ENCODE data around the gene MB.

MB gene

GRCh38 chr22:35611200-35611890, 5.8 kb downstream of the MB start:
- FAIRE-seq = peak; percentile 71
- no peak for TF ChIP-seq POLR2AphosphoS5 (IDR thresholded peaks at IDR 0.05; ENCODE audit: low read depth, low read length)
- no peak for TF ChIP-seq TAF1 (IDR thresholded peaks at IDR 0.05; ENCODE audit: low read depth, low read length)
- no peak for TF ChIP-seq POLR2A (IDR thresholded peaks at IDR 0.05; ENCODE audit: low read depth, low read length)

GRCh38 chr22:35610741-35611140, 6.4 kb downstream of the MB start:
- FAIRE-seq = no peak
- TF ChIP-seq POLR2AphosphoS5 (IDR thresholded peaks at IDR 0.05; ENCODE audit: low read depth, low read length) (no peak), SPI1 (IDR thresholded peaks at IDR 0.05; ENCODE audit: low read depth, low read length) (no peak), POLR2A (IDR thresholded peaks at IDR 0.05; ENCODE audit: low read depth, low read length) (no peak), POU2F2 (IDR thresholded peaks at IDR 0.05; ENCODE audit: low read depth, low read length) (no peak), PAX5 (IDR thresholded peaks at IDR 0.05; ENCODE audit: insufficient read depth, low read length, severe bottlenecking) (no peak), TAF1 (IDR thresholded peaks at IDR 0.05; ENCODE audit: low read depth, low read length) (no peak)
- no peak for DNase-seq (ENCODE audit: insufficient read length, low spot score)

More at GRCh38 chr22:35611200-35611890, 5.8 kb downstream of the MB start:
- no peak for DNase-seq (ENCODE audit: insufficient read length, low spot score)

- TF ChIP-seq SPI1 (IDR thresholded peaks at IDR 0.05; ENCODE audit: low read depth, low read length) (no peak), TAF1 (IDR thresholded peaks at IDR 0.05; ENCODE audit: low read depth, low read length) (no peak), POU2F2 (IDR thresholded peaks at IDR 0.05; ENCODE audit: low read depth, low read length) (no peak)
- DNase-seq (ENCODE audit: insufficient read length, low spot score) (no peak), FAIRE-seq (no peak)
Observed at GRCh38 chr22:35609761-35610160, 7.4 kb downstream of the MB start.

GRCh38 chr22:35609261-35609660, 7.9 kb downstream of the MB start:
- no peak for FAIRE-seq

GRCh38 chr22:35608088-35608487, 9.0 kb downstream of the MB start:
- FAIRE-seq (no peak), DNase-seq (ENCODE audit: insufficient read length, low spot score) (no peak)
- TF ChIP-seq TAF1 (IDR thresholded peaks at IDR 0.05; ENCODE audit: low read depth, low read length) (no peak), SPI1 (IDR thresholded peaks at IDR 0.05; ENCODE audit: low read depth, low read length) (no peak), PAX5 (IDR thresholded peaks at IDR 0.05; ENCODE audit: insufficient read depth, low read length, severe bottlenecking) (no peak), POU2F2 (IDR thresholded peaks at IDR 0.05; ENCODE audit: low read depth, low read length) (no peak), POLR2AphosphoS5 (IDR thresholded peaks at IDR 0.05; ENCODE audit: low read depth, low read length) (no peak), POLR2A (IDR thresholded peaks at IDR 0.05; ENCODE audit: low read depth, low read length) (no peak)

More at GRCh38 chr22:35609261-35609660, 7.9 kb downstream of the MB start:
- no peak for TF ChIP-seq TAF1 (IDR thresholded peaks at IDR 0.05; ENCODE audit: low read depth, low read length)
- no peak for DNase-seq (ENCODE audit: insufficient read length, low spot score)

DNA sequence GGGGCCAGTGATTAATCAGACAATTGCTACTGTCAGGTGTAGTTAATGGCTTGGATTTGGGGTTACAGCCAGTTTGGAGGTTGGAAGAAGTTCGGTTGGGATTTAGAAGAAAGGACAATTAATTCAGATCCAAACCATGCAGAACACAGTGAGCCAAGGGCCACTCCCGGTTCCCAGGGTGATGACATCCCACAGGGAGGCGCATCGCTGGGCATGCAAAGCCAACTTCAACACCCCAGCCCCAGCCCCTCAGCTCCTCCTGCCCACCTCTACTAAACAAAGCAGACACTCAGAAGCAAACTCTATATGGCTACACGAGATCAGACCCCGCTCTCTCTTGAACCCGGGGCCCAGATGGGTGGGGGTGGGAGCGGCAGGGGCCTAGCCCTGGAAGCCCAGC, 10.2 kb downstream of the MB start:
- DNase-seq (ENCODE audit: insufficient read length, low spot score) = no peak
- no peak for TF ChIP-seq TAF1 (IDR thresholded peaks at IDR 0.05; ENCODE audit: low read depth, low read length)
- TF ChIP-seq POLR2A (IDR thresholded peaks at IDR 0.05; ENCODE audit: low read depth, low read length) = no peak
- no peak for TF ChIP-seq SPI1 (IDR thresholded peaks at IDR 0.05; ENCODE audit: low read depth, low read length)
- TF ChIP-seq POU2F2 (IDR thresholded peaks at IDR 0.05; ENCODE audit: low read depth, low read length) = no peak
- TF ChIP-seq POLR2AphosphoS5 (IDR thresholded peaks at IDR 0.05; ENCODE audit: low read depth, low read length) = no peak
- TF ChIP-seq PAX5 (IDR thresholded peaks at IDR 0.05; ENCODE audit: insufficient read depth, low read length, severe bottlenecking) = no peak
- FAIRE-seq = no peak

DNA sequence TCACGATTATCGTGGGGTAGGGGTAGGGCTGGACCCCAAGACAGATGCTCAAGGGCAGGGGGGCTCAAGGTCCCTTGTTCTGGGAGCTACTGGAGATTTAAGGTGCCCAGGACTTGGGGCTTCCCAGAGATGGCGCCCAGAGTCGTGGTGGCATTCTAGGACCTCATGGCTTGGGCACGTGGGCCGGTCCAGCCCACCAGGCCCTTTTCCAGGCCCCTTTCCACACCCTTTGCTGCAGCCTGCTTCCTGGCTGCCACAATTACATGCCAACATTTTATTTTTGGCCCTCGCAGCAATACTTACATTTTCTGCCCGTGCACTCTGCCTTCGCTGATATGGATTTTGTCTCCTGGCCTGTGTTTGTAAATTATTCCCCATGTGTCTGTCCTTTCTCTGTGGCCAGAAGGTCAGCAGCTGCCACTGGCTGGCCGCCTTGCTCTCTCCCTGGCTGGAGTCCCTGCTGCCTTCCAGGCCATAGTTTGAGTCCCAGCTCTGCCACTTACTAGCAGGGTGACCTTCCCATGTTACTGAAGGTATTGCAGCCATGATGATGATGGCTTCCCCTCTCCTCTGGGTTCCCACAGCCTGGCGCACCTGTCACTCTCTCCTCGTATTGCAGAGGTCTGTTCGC, 11.2 kb downstream of the MB start:
- no peak for FAIRE-seq
- no peak for TF ChIP-seq POU2F2 (IDR thresholded peaks at IDR 0.05; ENCODE audit: low read depth, low read length)
- TF ChIP-seq POLR2AphosphoS5 (IDR thresholded peaks at IDR 0.05; ENCODE audit: low read depth, low read length) = no peak
- no peak for TF ChIP-seq POLR2A (IDR thresholded peaks at IDR 0.05; ENCODE audit: low read depth, low read length)
- no peak for TF ChIP-seq PAX5 (IDR thresholded peaks at IDR 0.05; ENCODE audit: insufficient read depth, low read length, severe bottlenecking)
- TF ChIP-seq TAF1 (IDR thresholded peaks at IDR 0.05; ENCODE audit: low read depth, low read length) = no peak
- no peak for TF ChIP-seq SPI1 (IDR thresholded peaks at IDR 0.05; ENCODE audit: low read depth, low read length)

GRCh38 chr22:35605369-35605680, 11.8 kb downstream of the MB start:
- FAIRE-seq (no peak), DNase-seq (ENCODE audit: insufficient read length, low spot score) (no peak)
- TF ChIP-seq POLR2AphosphoS5 (IDR thresholded peaks at IDR 0.05; ENCODE audit: low read depth, low read length) (no peak), TAF1 (IDR thresholded peaks at IDR 0.05; ENCODE audit: low read depth, low read length) (no peak), PAX5 (IDR thresholded peaks at IDR 0.05; ENCODE audit: insufficient read depth, low read length, severe bottlenecking) (no peak), POU2F2 (IDR thresholded peaks at IDR 0.05; ENCODE audit: low read depth, low read length) (no peak), SPI1 (IDR thresholded peaks at IDR 0.05; ENCODE audit: low read depth, low read length) (no peak), POLR2A (IDR thresholded peaks at IDR 0.05; ENCODE audit: low read depth, low read length) (no peak)

More for the DNA sequence above, 11.2 kb downstream of the MB start:
- no peak for DNase-seq (ENCODE audit: insufficient read length, low spot score)

- TF ChIP-seq SPI1 (IDR thresholded peaks at IDR 0.05; ENCODE audit: low read depth, low read length) (peak; percentile 37; the same call in 1 of the 2 replicates), POU2F2 (IDR thresholded peaks at IDR 0.05; ENCODE audit: low read depth, low read length) (no peak)
- DNase-seq (ENCODE audit: insufficient read length, low spot score) = no peak
- no peak for FAIRE-seq
Observed at GRCh38 chr22:35604621-35605368, 12.3 kb downstream of the MB start.

Measured in GM12891 (cell line).